ENCODE data around the gene KRT3.

DNA sequence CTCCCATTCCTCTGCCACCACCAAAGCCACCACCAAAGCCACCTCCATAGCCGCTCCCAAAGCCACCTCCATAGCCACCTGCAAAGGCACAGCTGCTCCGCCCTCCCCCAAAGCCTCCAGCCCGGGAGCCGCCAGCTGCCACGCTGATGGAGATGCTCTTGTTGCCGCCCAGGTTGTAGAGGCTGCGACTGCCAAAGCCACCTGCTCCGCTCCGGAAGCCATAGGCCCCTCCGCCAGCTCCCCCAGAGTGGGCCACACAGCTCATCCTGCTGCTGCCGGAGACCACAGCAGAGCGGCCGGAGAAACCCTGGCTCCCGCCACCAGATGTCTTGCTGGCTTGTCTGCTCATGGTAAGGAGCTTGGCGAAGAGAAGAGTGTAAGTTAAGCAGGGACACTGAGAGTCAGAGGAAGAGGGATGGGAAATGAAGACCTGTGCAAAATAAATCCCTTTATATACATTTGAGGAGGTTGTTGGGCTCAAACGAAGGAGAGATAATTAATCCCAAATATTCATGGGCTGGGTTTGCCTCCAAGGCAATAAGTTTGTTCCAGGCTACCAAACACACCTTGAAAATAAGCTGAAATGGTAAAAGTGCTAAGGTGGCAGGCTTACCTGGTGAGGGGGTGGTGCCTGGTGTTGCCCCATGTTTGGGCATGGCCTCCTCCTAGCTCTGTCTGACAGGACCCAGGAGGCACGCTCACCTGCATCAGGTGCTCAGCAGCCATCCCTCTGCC, at the start of gene KRT3:
- no peak for TF ChIP-seq POLR2A (IDR thresholded peaks at IDR 0.05)
- TF ChIP-seq, protein P1, sequence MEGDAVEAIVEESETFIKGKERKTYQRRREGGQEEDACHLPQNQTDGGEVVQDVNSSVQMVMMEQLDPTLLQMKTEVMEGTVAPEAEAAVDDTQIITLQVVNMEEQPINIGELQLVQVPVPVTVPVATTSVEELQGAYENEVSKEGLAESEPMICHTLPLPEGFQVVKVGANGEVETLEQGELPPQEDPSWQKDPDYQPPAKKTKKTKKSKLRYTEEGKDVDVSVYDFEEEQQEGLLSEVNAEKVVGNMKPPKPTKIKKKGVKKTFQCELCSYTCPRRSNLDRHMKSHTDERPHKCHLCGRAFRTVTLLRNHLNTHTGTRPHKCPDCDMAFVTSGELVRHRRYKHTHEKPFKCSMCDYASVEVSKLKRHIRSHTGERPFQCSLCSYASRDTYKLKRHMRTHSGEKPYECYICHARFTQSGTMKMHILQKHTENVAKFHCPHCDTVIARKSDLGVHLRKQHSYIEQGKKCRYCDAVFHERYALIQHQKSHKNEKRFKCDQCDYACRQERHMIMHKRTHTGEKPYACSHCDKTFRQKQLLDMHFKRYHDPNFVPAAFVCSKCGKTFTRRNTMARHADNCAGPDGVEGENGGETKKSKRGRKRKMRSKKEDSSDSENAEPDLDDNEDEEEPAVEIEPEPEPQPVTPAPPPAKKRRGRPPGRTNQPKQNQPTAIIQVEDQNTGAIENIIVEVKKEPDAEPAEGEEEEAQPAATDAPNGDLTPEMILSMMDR (IDR thresholded peaks at IDR 0.05): no peak
